ACHN (cell line): ENCODE measurements around the gene L3MBTL4.

Experiments
- DNase-seq: peaks from one replicate; pipeline ENCODE4 v3.0.0-alpha.2; 2015
- in situ Hi-C: cut with HindIII; loops from 2 replicates; pipeline ENCODE4 v1.10.0; 2017; ENCODE audit warnings: low sequenced_read_pairs, low pct_ligation_motif_present, low pct_unique_long_range_greater_than_20kb

The L3MBTL4 gene

GRCh38 chr18:6327895-6328620, 86.7 kb downstream of the L3MBTL4 start:
- DNase-seq, result no peak
- in situ Hi-C loops, result no loop called here

GRCh38 chr18:6327485-6327884, 87.2 kb downstream of the L3MBTL4 start:
- in situ Hi-C loops, result no loop called here
- DNase-seq, result no peak

DNA sequence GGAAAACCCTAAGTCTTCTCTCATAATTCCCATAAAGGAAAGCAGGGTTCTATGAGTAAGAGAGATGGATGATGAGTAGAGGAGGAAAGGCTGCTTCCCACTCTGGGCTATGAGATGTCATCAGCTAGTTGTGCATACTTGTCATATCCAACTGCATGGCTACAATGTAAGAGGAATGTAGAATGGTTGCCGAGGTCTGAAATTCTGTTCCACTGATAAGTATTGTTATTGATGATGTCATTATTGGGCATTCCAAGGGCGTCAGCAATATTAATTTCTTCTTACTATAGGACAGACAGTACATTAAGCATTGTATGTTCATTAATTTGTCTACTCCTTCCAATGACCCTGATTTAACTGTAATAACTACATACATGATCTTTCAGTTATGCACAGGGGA, 88.1 kb downstream of the L3MBTL4 start:
- no peak for DNase-seq
- in situ Hi-C loops, result no loop called here

DNA sequence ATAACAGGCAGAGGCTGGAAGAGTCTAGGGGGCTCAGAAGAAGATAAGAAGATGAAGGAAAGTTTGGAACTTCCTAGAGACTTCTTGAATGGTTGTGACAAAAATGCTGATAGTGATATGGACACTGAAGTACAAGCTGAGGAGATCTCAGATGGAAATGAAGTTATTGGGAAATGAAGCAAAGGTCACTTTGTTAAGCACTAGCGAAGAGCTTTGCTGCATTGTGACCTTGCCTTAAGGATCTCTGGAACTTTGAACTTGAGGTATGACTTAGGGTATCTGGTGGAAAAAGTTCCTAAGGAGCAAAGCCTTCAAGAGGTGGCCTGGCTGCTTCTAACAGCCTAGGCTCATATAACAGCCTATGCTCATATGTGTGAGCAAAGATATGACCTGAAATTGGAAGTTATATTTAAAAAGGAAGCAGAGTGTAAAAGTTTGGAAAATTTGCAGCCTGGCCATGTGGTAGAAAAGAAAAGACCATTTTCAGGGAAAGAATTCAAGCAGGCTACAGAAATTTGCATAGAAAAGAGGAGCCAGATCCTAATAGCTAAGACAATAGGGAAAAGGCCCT, 91.3 kb downstream of the L3MBTL4 start:
- in situ Hi-C loops, result no loop called here
- DNase-seq, result no peak

DNA sequence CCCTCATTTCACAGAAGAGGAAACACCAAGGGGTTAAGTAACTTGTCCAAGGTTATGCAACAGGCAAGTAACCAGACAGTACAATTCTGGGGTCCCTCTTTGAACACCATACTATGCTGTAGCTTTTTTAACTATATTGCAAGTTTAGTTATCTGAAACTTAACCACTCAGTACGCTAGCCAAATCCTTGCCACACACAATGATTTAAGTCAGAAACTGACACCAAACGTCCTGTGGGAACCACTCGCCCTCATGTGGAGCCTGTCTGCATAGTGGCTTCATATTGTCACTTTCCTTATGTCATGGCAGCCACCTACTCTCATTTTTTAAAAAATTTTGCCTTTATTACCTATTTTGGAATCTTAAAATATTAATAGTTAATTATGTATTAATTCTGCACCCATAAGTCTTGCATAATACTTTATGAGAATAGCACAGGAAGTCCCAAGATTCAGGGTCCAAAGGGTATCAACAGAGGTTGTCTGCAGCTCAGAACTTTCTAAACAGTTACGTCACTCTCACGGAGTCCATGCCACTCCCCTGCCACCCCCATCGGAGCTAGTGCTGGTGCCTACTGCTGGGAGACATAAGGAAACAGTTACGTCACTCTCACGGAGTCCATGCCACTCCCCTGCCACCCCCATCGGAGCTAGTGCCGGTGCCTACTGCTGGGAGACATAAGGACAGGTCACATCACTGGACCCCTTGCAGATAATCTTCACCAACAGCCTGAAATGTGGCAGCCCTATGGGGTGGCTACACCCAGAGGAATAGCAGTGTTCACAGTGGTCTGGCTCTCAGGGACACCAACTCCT, 99.0 kb downstream of the L3MBTL4 start:
- in situ Hi-C loops, result no loop called here
- DNase-seq, result no peak

- in situ Hi-C loops, result no loop called here
Measured at GRCh38 chr18:6313415-6313814, 101.3 kb downstream of the L3MBTL4 start.

GRCh38 chr18:6311456-6312215, 103.1 kb downstream of the L3MBTL4 start:
- no peak for DNase-seq
- in situ Hi-C loops, result no loop called here

More at GRCh38 chr18:6313415-6313814, 101.3 kb downstream of the L3MBTL4 start:
- DNase-seq, result no peak

DNA sequence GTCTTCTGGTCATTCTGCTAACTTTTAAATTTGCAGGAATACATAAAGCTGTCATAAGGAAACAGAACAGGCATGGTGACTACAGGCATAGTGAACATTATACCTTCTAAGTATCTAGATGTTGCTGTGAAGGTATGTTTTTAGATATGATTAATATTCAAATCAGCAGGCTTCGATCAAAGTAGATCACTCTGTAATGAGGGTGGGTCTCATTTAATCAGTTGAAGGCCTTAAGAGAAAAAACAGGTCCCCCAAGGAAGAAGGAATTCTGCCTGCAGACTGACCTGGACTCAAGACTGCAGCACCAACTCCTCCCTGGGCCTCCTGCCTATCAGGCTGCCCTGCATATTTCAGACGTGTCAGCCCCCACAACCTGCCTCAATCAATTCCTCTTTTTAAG, 104.0 kb downstream of the L3MBTL4 start:
- no peak for DNase-seq
- in situ Hi-C loops, result no loop called here

GRCh38 chr18:6297875-6298274, 116.8 kb downstream of the L3MBTL4 start:
- in situ Hi-C loops, result no loop called here
- DNase-seq, result no peak

DNA sequence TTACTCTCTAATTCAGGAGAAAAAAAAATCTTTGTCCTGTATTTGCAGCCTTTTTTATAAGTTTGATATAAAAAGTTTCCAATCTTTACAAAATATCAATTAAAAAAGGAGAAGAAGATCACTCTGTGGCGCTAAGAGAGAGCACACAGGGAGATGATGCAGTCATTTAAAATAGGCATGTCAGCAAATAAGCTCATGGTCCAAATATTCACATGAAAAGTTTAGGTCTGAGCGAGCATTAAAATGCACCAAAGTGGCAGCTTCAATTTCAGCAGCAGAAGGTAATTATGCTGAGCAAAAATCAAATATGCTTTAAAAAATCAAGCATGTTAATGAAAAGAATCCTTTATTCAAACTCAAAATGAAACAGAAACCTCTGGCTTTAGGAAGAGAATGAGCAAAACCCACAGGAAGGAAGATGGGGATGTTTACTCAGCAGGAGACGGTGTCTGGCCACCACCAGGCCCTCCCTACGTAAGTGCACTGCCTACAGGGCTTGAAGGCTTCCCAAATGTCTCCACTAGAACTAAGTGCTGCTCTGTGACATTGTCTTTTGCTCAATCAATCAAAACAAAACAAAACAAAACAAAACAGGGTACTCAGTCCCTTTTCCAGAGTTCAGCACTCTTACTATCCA, 120.4 kb downstream of the L3MBTL4 start:
- DNase-seq, result no peak
- in situ Hi-C loops, result no loop called here

DNA sequence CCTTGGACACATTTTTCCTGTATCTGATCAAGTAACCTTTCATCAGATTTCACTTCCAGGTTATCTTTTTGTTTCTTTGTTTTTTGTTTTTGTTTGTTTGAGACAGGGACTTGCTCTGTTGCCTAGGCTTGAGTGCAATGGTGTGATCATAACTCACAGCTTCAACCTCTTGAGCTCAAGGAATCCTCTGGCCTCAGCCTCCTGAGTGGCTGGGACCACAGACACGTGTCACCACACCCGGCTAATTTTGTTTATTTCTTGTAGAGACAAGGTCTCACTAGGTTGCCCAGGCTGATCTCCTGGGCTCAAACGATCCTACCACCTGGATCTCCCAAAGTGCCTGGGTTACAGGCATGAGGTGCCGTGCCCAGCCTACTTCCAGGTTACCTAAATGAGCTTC, 124.9 kb downstream of the L3MBTL4 start:
- in situ Hi-C loops, result no loop called here
- no peak for DNase-seq

GRCh38 chr18:6286585-6286984, 128.1 kb downstream of the L3MBTL4 start:
- in situ Hi-C loops, result no loop called here
- DNase-seq, result no peak

DNA sequence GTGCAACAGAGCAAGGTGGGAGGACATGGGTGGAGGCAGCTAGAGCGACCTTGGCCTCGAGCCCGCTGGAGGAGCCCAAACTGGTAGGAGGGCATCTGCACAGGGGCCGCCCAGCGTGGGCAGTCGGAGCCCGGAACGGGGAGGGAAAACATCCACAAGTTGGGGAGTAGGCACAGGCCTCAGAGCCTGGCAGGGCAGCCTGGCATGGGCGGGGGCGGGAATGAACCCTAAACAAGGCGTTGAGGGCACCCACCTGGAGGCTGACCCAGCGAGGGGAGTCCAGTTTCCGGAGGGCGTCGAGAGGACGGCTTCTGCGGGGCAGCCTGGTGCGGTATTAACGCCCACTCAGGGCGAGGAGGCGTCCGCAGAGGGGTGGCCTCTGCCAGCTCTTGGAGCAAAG, 129.9 kb downstream of the L3MBTL4 start:
- in situ Hi-C loops, result no loop called here
- DNase-seq, result no peak

DNA sequence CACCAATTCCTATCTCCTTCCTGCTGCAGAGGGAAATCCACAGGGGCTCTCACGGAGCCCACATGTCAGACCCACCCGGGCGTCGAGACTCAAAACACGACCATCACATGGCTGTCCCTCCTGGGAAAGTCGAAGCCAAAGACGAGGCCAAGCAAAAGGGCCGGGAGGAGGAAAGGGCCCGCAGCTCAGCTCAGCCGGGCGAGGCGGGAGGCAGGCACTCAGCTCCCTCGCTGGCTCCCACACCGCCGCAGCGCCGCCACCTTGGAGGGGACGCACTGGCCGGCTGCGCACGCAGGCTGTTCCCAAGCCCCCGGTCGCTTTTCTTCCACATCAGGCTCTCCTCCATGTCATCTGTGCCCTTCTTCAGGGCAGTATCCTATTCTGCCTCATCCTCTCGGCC, 130.4 kb downstream of the L3MBTL4 start:
- DNase-seq, result no peak
- in situ Hi-C loops, result no loop called here

DNA sequence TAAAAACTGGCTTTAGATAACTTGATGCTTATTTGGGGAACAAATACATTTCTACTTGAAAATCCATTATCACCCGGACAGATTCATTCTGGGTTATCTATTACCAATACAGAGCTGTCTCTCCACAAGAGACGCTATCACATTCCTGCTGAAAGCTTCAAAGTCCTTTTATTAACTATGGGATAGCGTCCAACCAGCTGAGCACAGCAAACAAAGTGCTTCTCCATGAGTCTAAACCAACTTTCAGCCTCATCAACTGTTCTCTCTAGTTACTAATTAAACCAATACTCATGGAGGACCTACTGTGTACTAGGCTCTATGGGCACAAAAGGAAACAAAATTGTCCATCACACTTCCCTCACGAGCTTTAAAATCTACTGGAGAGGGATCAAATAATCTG, 132.8 kb downstream of the L3MBTL4 start:
- in situ Hi-C loops, result no loop called here
- no peak for DNase-seq

GRCh38 chr18:6280211-6280743, 134.4 kb downstream of the L3MBTL4 start:
- DNase-seq, result no peak
- in situ Hi-C loops, result no loop called here

- DNase-seq, result no peak
- in situ Hi-C loops, result no loop called here
Measured at GRCh38 chr18:6279308-6279707, 135.4 kb downstream of the L3MBTL4 start.

- in situ Hi-C loops, result no loop called here
- no peak for DNase-seq
Measured at GRCh38 chr18:6273423-6273822, 141.3 kb downstream of the L3MBTL4 start.
